Type B pancreatic cell (in vitro differentiated cells): ENCODE measurements around the gene RBM12. TPM values are rescaled to one million over a fixed set of nuclear protein-coding genes. Genes with fewer than 3 reads are reported as not detected.
A peak's percentile ranks its signal among the peaks of the same experiment; 100 is the strongest.

Experiments
- DNase-seq: peaks from one replicate; pipeline ENCODE4 v3.0.0; 2021; ENCODE audit warnings: mixed read lengths; ENCODE audit not compliant: unreplicated experiment; ENCODE audit errors: extremely low spot score
- H3K27ac Mint-ChIP-seq: 2 replicates; pipeline ENCODE4 v1.8.0; 2021; ENCODE audit warnings: mild to moderate bottlenecking, mixed read lengths
- H3K27me3 Mint-ChIP-seq: 2 replicates; pipeline ENCODE4 v1.8.0; 2021; ENCODE audit warnings: mixed read lengths
- H3K36me3 Mint-ChIP-seq: 2 replicates; pipeline ENCODE4 v1.8.0; 2021; ENCODE audit warnings: mixed read lengths
- H3K4me1 Mint-ChIP-seq: one replicate; pipeline ENCODE4 v1.8.0; 2021; ENCODE audit warnings: mixed read lengths; ENCODE audit not compliant: unreplicated experiment
- H3K4me3 Mint-ChIP-seq: 2 replicates; pipeline ENCODE4 v1.8.0; 2021; ENCODE audit warnings: mild to moderate bottlenecking, mixed read lengths
- H3K9me3 Mint-ChIP-seq: 2 replicates; pipeline ENCODE4 v1.8.0; 2021; ENCODE audit warnings: mixed read lengths
- CTCF ChIP-seq: fragments of 200-600 bp; sonication (generic); conservative IDR thresholded peaks from 2 replicates; pipeline ENCODE4 v1.5.0; 2021; ENCODE audit warnings: antibody characterized with exemption, mild to moderate bottlenecking
- total RNA-seq: library from RNA; stranded (reverse); gene quantifications from 2 replicates; pipeline ENCODE4 v1.2.1, GENCODE V29; 2021; ENCODE audit warnings: low replicate concordance

The RBM12 gene
- total RNA-seq, 1 donor from 2014 or later: 153 TPM

- TF ChIP-seq CTCF: no peak
- Mint-ChIP-seq H3K4me1 (peaks cover 15% of the 10 kb centered on the region), H3K4me3 (no peak overlapping the region), H3K27me3 (no peaks in the 10 kb centered on the region), H3K36me3 (peaks cover 14% of the 10 kb centered on the region), H3K27ac (no peak overlapping the region), H3K9me3 (no peaks in the 10 kb centered on the region)
- no peak for DNase-seq
These were observed 38.4 kb upstream of the RBM12 start for GRCh38 chr20:35702824-35703695.

DNA sequence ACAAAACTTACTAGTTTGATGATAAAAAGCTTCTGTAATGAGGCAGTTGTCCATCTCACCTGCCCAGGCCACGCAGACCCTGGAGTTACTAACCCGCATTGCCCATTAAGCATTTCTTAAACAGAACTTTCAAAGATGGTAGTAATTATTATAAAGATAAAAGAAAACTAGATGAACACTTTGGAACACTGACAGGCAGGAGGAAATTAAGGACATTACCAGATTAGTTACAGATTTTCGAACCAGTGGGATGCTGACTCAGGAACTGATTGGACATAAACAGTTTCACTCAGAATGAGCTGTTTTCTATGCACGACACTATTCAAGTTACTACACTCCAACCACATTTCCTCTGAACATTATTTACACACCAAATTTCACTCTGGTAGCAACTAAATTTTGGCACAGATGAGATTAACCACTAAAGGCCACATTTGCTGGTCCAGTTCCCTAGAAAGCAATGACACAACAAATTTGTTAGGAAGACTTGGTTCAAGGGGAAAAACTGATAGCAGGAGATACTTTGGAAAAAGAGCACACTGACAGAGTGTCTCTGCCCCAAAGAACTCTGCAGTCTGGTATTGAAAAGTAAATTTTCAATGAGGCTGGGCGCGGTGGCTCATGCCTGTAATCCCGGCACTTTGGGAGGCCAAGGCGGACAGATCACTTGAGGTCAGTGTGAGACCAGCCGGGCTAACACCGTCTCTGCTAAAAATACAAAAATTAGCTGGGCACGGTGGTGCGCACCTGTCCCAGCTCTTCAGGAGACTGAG, 37.5 kb upstream of the RBM12 start:
- H3K4me3 Mint-ChIP-seq: peak overlapping the region; percentile 52
- TF ChIP-seq CTCF: no peak
- H3K9me3 Mint-ChIP-seq: no peaks in the 10 kb centered on the region
- H3K36me3 Mint-ChIP-seq: peaks cover 14% of the 10 kb centered on the region
- no peaks in the 10 kb centered on the region for H3K27me3 Mint-ChIP-seq
- DNase-seq: no peak
- H3K27ac Mint-ChIP-seq: peak overlapping the region; percentile 55
- peaks cover 23% of the 10 kb centered on the region for H3K4me1 Mint-ChIP-seq

DNA sequence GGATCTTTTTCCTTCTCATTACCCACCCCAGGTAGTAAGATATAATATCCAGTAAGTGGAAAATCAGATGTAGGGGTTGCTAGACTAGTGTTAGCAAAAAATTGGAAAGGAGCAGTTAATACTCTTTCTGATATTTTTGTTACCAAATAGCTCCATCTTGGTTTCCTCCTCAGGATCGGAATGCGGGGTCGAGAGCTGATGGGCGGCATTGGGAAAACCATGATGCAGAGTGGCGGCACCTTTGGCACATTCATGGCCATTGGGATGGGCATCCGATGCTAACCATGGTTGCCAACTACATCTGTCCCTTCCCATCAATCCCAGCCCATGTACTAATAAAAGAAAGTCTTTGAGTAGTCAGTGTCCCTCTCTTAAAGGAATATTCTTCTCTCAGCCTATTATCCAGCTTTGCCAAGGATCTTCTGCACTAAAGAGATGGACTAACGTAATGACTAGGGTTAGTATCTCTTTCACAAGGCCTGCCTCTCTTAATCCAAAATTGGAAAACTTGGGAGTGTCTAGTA, 36.0 kb upstream of the RBM12 start:
- peaks cover 23% of the 10 kb centered on the region for H3K4me1 Mint-ChIP-seq
- H3K27me3 Mint-ChIP-seq: no peaks in the 10 kb centered on the region
- no peak for TF ChIP-seq CTCF
- DNase-seq: no peak
- peak overlapping the region; percentile 85 for H3K27ac Mint-ChIP-seq
- H3K9me3 Mint-ChIP-seq: no peaks in the 10 kb centered on the region
- H3K36me3 Mint-ChIP-seq: peaks cover 11% of the 10 kb centered on the region
- peak overlapping the region; percentile 92 for H3K4me3 Mint-ChIP-seq

- Mint-ChIP-seq H3K27ac (peak overlapping the region; percentile 85), H3K36me3 (peaks cover 11% of the 10 kb centered on the region), H3K9me3 (no peaks in the 10 kb centered on the region), H3K27me3 (no peaks in the 10 kb centered on the region), H3K4me1 (peaks cover 23% of the 10 kb centered on the region), H3K4me3 (peak overlapping the region; percentile 92)
- DNase-seq: no peak
- TF ChIP-seq CTCF: no peak
These were observed 35.4 kb upstream of the RBM12 start for GRCh38 chr20:35699957-35700624.

DNA sequence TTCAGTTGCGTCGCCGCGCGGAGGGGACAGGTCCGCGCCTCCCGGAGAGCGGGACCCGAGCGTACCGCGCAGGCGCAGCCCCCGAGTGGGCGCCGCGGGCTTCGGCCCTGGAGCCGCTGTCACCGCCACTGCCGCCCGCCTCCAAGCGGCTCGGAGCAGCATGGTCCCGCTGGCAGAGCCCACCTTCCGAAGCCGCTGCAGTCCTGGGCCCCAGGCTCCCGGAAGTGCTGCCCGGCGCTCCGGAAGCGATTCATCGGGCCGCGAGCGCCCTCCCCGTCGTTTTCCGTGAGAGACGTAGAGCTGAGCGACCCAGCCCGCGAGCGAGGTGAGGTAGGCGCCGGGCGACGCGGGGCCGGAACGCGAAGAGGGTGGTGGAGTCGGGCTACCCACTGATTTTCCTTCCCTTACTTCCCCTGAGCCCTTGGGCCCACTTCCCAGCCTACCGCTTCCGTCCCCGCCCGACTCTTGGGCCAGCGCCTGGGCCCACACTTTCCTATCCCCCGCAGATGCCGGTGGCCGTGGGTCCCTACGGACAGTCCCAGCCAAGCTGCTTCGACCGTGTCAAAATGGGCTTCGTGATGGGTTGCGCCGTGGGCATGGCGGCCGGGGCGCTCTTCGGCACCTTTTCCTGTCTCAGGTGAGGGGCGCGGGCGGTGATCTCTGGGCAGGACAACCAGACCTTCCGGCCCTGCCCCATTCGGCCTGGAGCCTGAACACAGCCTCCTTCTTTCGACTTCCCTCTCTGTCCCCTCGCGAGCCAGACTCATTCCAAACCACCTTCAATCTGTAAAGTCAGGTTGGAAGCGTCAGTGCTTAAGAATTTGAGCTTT, 34.6 kb upstream of the RBM12 start, which contains the start of the genes NFS1 and ROMO1:
TSS of gene NFS1 (minus strand) at position 226 of the 830 bp plus-strand sequence. CDS start at position 162, 64 bp downstream.
TSS of gene ROMO1 (plus strand) at position 279 of the 830 bp plus-strand sequence. CDS start at position 507, 228 bp downstream.
- peaks cover 9% of the 10 kb centered on the region for H3K36me3 Mint-ChIP-seq
- peak within 1 kb of the TSS; percentile 85 for H3K27ac Mint-ChIP-seq
- H3K27me3 Mint-ChIP-seq: no peaks in the 10 kb centered on the region
- peak; percentile 60 for TF ChIP-seq CTCF
- peaks cover 23% of the 10 kb centered on the region for H3K4me1 Mint-ChIP-seq
- no peaks in the 10 kb centered on the region for H3K9me3 Mint-ChIP-seq
- H3K4me3 Mint-ChIP-seq: peak within 1 kb of the TSS; percentile 92
- DNase-seq: peak; percentile 93
